ENCODE measurements around the gene CEP112. TPM values are rescaled to one million over a fixed set of nuclear protein-coding genes. Genes with fewer than 3 reads are reported as not detected.

CEP112 gene
- total and polyA plus RNA-seq, 2 of the 8 experiments (the other 6 are each of a cell fraction or from before 2014, with no cell fraction given) = 0.62 to 3.1 TPM

DNA sequence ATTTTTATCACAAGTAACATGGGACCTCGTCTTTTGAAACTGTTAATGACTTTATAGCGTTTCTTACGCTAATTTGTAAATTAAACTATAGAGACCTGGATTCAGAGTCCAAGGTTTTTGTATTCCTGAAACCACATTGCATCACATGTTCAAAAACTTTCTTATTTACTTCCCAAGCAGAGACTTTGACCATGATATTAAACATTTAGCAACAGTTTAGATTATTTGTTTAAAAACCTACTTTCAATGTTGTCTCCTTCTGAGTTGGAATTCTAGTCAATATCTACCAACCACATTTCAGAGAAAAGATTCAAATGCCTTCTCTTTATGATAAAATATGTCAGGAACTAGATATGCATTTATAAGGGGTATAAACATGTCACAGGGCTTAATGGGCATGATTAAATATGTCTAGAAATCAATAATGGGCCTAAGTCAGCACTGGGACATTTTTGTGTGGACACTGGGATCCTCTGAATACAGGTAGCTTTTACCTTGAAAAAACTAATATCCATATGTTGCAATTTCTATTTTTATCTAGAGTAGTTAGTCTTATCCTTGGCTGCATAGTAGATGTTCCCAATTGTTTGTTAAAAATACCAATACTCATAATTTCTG lies 43.6 kb upstream of the CEP112 start (continued):
- TF ChIP-seq CHD1 (IDR thresholded peaks at IDR 0.05; ENCODE audit: low read depth, low read length) = no peak
- no peak for TF ChIP-seq KDM5A (IDR thresholded peaks at IDR 0.05; ENCODE audit: low read length)
- no peak for TF ChIP-seq JUND (IDR thresholded peaks at IDR 0.05; ENCODE audit: low read length)

All from H1 (cell line).